Activated B cell treated with CpG ODN at 0.5 μM for 24 hours (primary cell): ENCODE data around the gene MIA. TPM values are rescaled to one million over a fixed set of nuclear protein-coding genes. Genes with fewer than 3 reads are reported as not detected.
A peak's percentile ranks its signal among the peaks of the same experiment; 100 is the strongest.

Experiments used
- ATAC-seq: fragments of 200-7000 bp; cut with Tn5 transposase; one replicate; pipeline ENCODE4 v1.10.0; 2021; ENCODE audit warnings: low read depth, mild to moderate bottlenecking, moderate library complexity
- CTCF ChIA-PET: fragments of 350-600 bp; sonication (Branson Sonifier 250); formaldehyde crosslinking; loops from one replicate; lab custom pipeline; 2021; ENCODE audit warnings: antibody characterized with exemption; lab: Charles Lee
- POLR2A ChIA-PET: fragments of 350-600 bp; sonication (Branson Sonifier 250); formaldehyde crosslinking; loops from one replicate; lab custom pipeline; 2021; ENCODE audit warnings: antibody characterized with exemption; lab: Charles Lee
- DNase-seq: peaks from one replicate; pipeline ENCODE4 v3.0.0; 2022
- H3K27ac Mint-ChIP-seq: one replicate; pipeline ENCODE4 v1.8.0; 2020; ENCODE audit warnings: mixed read lengths
- H3K27me3 Mint-ChIP-seq: one replicate; pipeline ENCODE4 v1.8.0; 2021; ENCODE audit warnings: mixed read lengths
- H3K36me3 Mint-ChIP-seq: one replicate; pipeline ENCODE4 v1.8.0; 2021; ENCODE audit warnings: low read depth, mixed read lengths
- H3K4me1 Mint-ChIP-seq: one replicate; pipeline ENCODE4 v1.8.0; 2021; ENCODE audit warnings: mixed read lengths
- H3K4me3 Mint-ChIP-seq: one replicate; pipeline ENCODE4 v1.8.0; 2020; ENCODE audit warnings: mild to moderate bottlenecking, mixed read lengths
- H3K9me3 Mint-ChIP-seq: one replicate; pipeline ENCODE4 v1.8.0; 2020; ENCODE audit warnings: mixed read lengths
- CTCF ChIP-seq: fragments of 200-600 bp; IDR thresholded peaks from one replicate; pipeline ENCODE4 v1.8.0; 2022; ENCODE audit warnings: antibody characterized with exemption, mild to moderate bottlenecking
- intact Hi-C: fragments of 100-400 bp; cut with micrococcal nuclease; formaldehyde crosslinking; loops from one replicate; pipeline ENCODE4 v1.15.1; 2024
- total RNA-seq: library from RNA; stranded (reverse); gene quantifications from 2 replicates; pipeline ENCODE4 v1.2.3, GENCODE V29; 2022

Gene MIA
- total RNA-seq, 1 donor from 2014 or later = 1.4 TPM

GRCh38 chr19:40799558-40800338, 24.4 kb downstream of the MIA start:
- H3K36me3 Mint-ChIP-seq = peaks cover 67% of the 10 kb centered on the region
- no peaks in the 10 kb centered on the region for H3K9me3 Mint-ChIP-seq
- H3K4me1 Mint-ChIP-seq = peaks cover 75% of the 10 kb centered on the region
- TF ChIP-seq CTCF = no peak
- ATAC-seq (no peak), DNase-seq (no peak)
- CTCF ChIA-PET = interaction anchor here (1.4 kb wide), 1 partner anchor 49 kb away, joined by 4 read pairs; the partner anchor contains the start of gene ACTMAP
- H3K4me3 Mint-ChIP-seq = peak overlapping the region; percentile 93
- POLR2A ChIA-PET = interaction anchor here (0.7 to 9.6 kb wide), 11 partner anchors 12 to 463 kb away, joined by 4 to 287 read pairs (median 9); partner anchors contain the start of genes ACTMAP, COQ8B, ITPKC and MIA
- no peaks in the 10 kb centered on the region for H3K27me3 Mint-ChIP-seq
- intact Hi-C loops = loop anchor here (2.0 to 5.0 kb wide), 3 partner anchors 192 to 463 kb away; partner anchors contain the start of gene SERTAD3
- H3K27ac Mint-ChIP-seq = peak overlapping the region; percentile 90

- Mint-ChIP-seq H3K4me1 (peaks cover 83% of the 10 kb centered on the region), H3K36me3 (peaks cover 73% of the 10 kb centered on the region), H3K9me3 (no peaks in the 10 kb centered on the region), H3K4me3 (peak overlapping the region; percentile 93), H3K27me3 (no peaks in the 10 kb centered on the region), H3K27ac (peak overlapping the region; percentile 90)
- CTCF ChIA-PET = no interaction called here
- intact Hi-C loops = no loop called here
- no peak for TF ChIP-seq CTCF
- ATAC-seq (no peak), DNase-seq (no peak)
- POLR2A ChIA-PET = interaction anchor here (0.7 to 9.6 kb wide), 4 partner anchors 12 to 110 kb away, joined by 4 to 287 read pairs (median 45); partner anchors contain the start of genes ACTMAP, MIA, NUMBL and RAB4B
Measured at GRCh38 chr19:40800339-40800996, 25.1 kb downstream of the MIA start.

DNA sequence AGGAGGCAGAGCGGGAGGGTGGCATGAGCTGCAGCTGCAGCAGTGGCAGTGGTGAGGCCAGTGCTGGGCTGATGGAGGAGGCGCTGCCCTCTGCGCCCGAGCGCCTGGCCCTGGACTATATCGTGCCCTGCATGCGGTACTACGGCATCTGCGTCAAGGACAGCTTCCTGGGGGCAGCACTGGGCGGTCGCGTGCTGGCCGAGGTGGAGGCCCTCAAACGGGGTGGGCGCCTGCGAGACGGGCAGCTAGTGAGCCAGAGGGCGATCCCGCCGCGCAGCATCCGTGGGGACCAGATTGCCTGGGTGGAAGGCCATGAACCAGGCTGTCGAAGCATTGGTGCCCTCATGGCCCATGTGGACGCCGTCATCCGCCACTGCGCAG, 25.7 kb downstream of the MIA start:
- Mint-ChIP-seq H3K27ac (no peak overlapping the region), H3K36me3 (peaks cover 73% of the 10 kb centered on the region), H3K4me1 (peaks cover 88% of the 10 kb centered on the region), H3K9me3 (no peaks in the 10 kb centered on the region), H3K27me3 (no peaks in the 10 kb centered on the region), H3K4me3 (peak overlapping the region; percentile 93)
- ATAC-seq = no peak
- intact Hi-C loops = no loop called here
- TF ChIP-seq CTCF = no peak
- DNase-seq = no peak
- ChIA-PET CTCF (no interaction called here), POLR2A (interaction anchor here (0.6 to 9.6 kb wide), 4 partner anchors 24 to 110 kb away, joined by 5 to 287 read pairs (median 45); partner anchors contain the start of genes ACTMAP, MIA, NUMBL and RAB4B)

DNA sequence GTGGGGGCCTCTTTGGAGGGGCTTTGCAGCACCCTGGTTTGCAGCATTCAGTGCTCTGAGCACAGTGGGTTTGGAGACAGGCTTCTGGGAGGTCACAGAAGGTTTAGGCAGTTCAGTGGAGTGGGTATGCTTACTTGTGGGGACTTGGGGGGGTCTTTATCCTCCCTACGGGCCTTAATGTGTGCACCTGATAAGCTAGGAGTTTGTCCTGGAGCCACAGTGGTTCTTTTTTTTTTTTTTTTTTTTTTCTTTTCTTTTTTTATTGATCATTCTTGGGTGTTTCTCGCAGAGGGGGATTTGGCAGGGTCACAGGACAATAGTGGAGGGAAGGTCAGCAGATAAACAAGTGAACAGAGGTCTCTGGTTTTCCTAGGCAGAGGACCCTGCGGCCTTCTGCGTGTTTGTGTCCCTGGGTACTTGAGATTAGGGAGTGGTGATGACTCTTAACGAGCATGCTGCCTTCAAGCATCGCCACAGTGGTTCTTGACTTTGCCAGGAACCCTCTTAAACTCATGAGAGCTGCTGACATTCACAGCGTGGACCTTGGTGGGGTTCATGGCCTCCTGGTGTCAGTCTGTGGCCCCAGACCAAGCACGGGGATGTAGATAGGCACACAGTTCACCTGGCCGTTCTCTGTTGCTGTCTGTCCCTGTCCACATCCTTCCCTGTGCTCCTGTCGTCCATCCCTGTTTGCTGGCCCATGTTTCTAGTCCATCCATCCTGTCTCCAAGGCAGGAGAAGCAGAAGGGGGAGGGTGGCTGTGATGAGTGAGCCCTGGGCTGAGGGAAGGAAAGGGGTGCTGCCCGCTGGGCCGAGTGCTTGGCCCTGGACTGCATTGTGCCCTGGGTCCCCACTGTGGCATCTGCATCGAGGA, 26.3 kb downstream of the MIA start:
- TF ChIP-seq CTCF = no peak
- ChIA-PET POLR2A (interaction anchor here (0.6 to 9.6 kb wide), 6 partner anchors 9 to 111 kb away, joined by 3 to 287 read pairs (median 6); partner anchors contain the start of genes ACTMAP, MIA, NUMBL and RAB4B), CTCF (no interaction called here)
- H3K4me1 Mint-ChIP-seq = peaks cover 89% of the 10 kb centered on the region
- H3K36me3 Mint-ChIP-seq = peaks cover 72% of the 10 kb centered on the region
- peak overlapping the region; percentile 72 for H3K4me3 Mint-ChIP-seq
- ATAC-seq = no peak
- H3K27me3 Mint-ChIP-seq = no peaks in the 10 kb centered on the region
- no peak for DNase-seq
- intact Hi-C loops = no loop called here
- H3K27ac Mint-ChIP-seq = peak overlapping the region; percentile 92
- no peaks in the 10 kb centered on the region for H3K9me3 Mint-ChIP-seq
